Gastrocnemius medialis (tissue), 4 donors: ENCODE results near the gene CMTM4. TPM values are rescaled to one million over a fixed set of nuclear protein-coding genes. Genes with fewer than 3 reads are reported as not detected.

Experiments used
- ATAC-seq, 2 donors: fragments of 150-250 bp; one replicate each; pipeline ENCODE4 v1.9.1; 2016
- DNase-seq, 2 donors: peaks; one replicate each; pipeline ENCODE4 v3.0.0-alpha.2; 2019
- H3K27ac ChIP-seq, 4 donors: fragments of 200-600 bp; sonication (generic); 1 replicate in 1 of 4; 2 replicates in 3 of 4; pipeline ENCODE4 v1.5.1; 2016 to 2018; ENCODE audit warnings: mild to moderate bottlenecking in 2 of 4, moderate library complexity in 1 of 4
- H3K27me3 ChIP-seq, 3 donors: fragments of 200-600 bp; sonication (generic) in 2 of 3; 1 replicate in 1 of 3; 2 replicates in 2 of 3; pipeline versions ENCODE4 v1.5.1 to v1.6.0; 2016 to 2019; ENCODE audit warnings: mild to moderate bottlenecking in 1 of 3, moderate library complexity in 1 of 3
- H3K36me3 ChIP-seq, 2 donors: fragments of 200-600 bp; sonication (generic) in 1 of 2; one replicate each; pipeline ENCODE4 v1.5.1; 2017 to 2018
- H3K4me1 ChIP-seq, 2 donors: fragments of 200-600 bp; sonication (generic) in 1 of 2; one replicate each; pipeline ENCODE4 v1.5.1; 2016 to 2017; ENCODE audit warnings: mild to moderate bottlenecking in 2 of 2
- H3K4me3 ChIP-seq, 4 donors: fragments of 200-600 bp; sonication (generic) in 3 of 4; 1 replicate in 1 of 4; 2 replicates in 3 of 4; pipeline ENCODE4 v1.5.1; 2016 to 2019; ENCODE audit warnings: mild to moderate bottlenecking in 2 of 4
- H3K9me3 ChIP-seq, 3 donors: fragments of 200-600 bp; sonication (generic) in 2 of 3; 1 replicate in 1 of 3; 2 replicates in 2 of 3; pipeline ENCODE4 v1.5.1; 2016 to 2019
- CTCF ChIP-seq, 5 experiments: fragments of 450-650 bp in 3 of 5; fragments of 200-600 bp in 2 of 5; sonication (generic) in 2 of 5; IDR thresholded peaks in 4 of 5; conservative IDR thresholded peaks in 1 of 5; 1 replicate in 4 of 5; 2 replicates in 1 of 5; pipeline ENCODE4 v1.5.1; 2016 to 2019; ENCODE audit warnings: antibody characterized with exemption in 5 of 5, mild to moderate bottlenecking in 3 of 5, moderate library complexity in 3 of 5
- POLR2A ChIP-seq, 2 donors: fragments of 450-650 bp; IDR thresholded peaks; one replicate each; pipeline ENCODE4 v1.6.1; 2017; ENCODE audit warnings: antibody characterized with exemption in 2 of 2, mild to moderate bottlenecking in 2 of 2, moderate library complexity in 2 of 2
- in situ Hi-C, 4 donors: fragments of 200-750 bp; cut with MboI; loops; one replicate each; pipeline versions ENCODE4 v1.15.0 to v1.8.0; 2017; ENCODE audit warnings: low sequenced_read_pairs in 4 of 4
- intact Hi-C: fragments of 100-400 bp; cut with DNase I; formaldehyde crosslinking; loops from one replicate; pipeline ENCODE4 v1.15.1; 2023; ENCODE audit warnings: low total_unique reads
- total RNA-seq, 4 donors: library from RNA; depleted of rRNA; stranded (reverse); fragments of >200 nt; gene quantifications; one replicate each; pipeline versions ENCODE4 v1.1.0 to v1.2.3, GENCODE V29; 2016

The CMTM4 gene
- total RNA-seq, 4 donors from 2014 or later, result 5.7 to 15.0 (median 7.2) TPM

- intact Hi-C loops, result no loop called here
- DNase-seq (peak in 1 of 2 donors; percentile 52), ATAC-seq (peak; percentile 89 to 92)
- no peak for TF ChIP-seq CTCF (IDR thresholded peaks at IDR 0.05 in 4 of 5, conservative IDR thresholded peaks at IDR 0.05 in 1 of 5)
- no peak for TF ChIP-seq POLR2A (IDR thresholded peaks at IDR 0.05)
- in situ Hi-C loops, result no loop called here
- Histone ChIP-seq H3K36me3 (peaks cover 0 to 8% of the 10 kb centered on the region in 2 donors), H3K27me3 (no peaks in the 10 kb centered on the region), H3K9me3 (no peaks in the 10 kb centered on the region), H3K4me1 (peaks cover 7 to 8% of the 10 kb centered on the region in 2 donors), H3K27ac (peak overlapping the region in 1 of 4 donors; percentile 7), H3K4me3 (no peak overlapping the region)
Measured at GRCh38 chr16:66713076-66713475, 16.5 kb upstream of the CMTM4 start.

GRCh38 chr16:66712512-66712911 is 16.0 kb upstream of the CMTM4 start:
- H3K4me3 ChIP-seq, result no peak overlapping the region
- ATAC-seq (no peak), DNase-seq (no peak)
- peaks cover 7 to 8% of the 10 kb centered on the region in 2 donors for H3K4me1 ChIP-seq
- H3K27ac ChIP-seq, result no peak overlapping the region
- TF ChIP-seq POLR2A (IDR thresholded peaks at IDR 0.05), result no peak
- no peak for TF ChIP-seq CTCF (IDR thresholded peaks at IDR 0.05 in 4 of 5, conservative IDR thresholded peaks at IDR 0.05 in 1 of 5)
- no peaks in the 10 kb centered on the region for H3K27me3 ChIP-seq
- H3K36me3 ChIP-seq, result peaks cover 0 to 5% of the 10 kb centered on the region in 2 donors
- in situ Hi-C loops, result no loop called here
- H3K9me3 ChIP-seq, result no peaks in the 10 kb centered on the region
- intact Hi-C loops, result no loop called here

GRCh38 chr16:66711581-66711980 is 15.0 kb upstream of the CMTM4 start:
- H3K4me1 ChIP-seq, result peaks cover 7 to 10% of the 10 kb centered on the region in 2 donors
- no peak overlapping the region for H3K4me3 ChIP-seq
- no peaks in the 10 kb centered on the region for H3K36me3 ChIP-seq
- in situ Hi-C loops, result no loop called here
- ATAC-seq (no peak), DNase-seq (no peak)
- intact Hi-C loops, result no loop called here
- no peak for TF ChIP-seq POLR2A (IDR thresholded peaks at IDR 0.05)
- TF ChIP-seq CTCF (IDR thresholded peaks at IDR 0.05 in 4 of 5, conservative IDR thresholded peaks at IDR 0.05 in 1 of 5), result no peak
- no peaks in the 10 kb centered on the region for H3K27me3 ChIP-seq
- no peaks in the 10 kb centered on the region for H3K9me3 ChIP-seq
- H3K27ac ChIP-seq, result no peak overlapping the region

GRCh38 chr16:66706506-66706880 is 9.9 kb upstream of the CMTM4 start:
- no peaks in the 10 kb centered on the region for H3K27me3 ChIP-seq
- in situ Hi-C loops (no loop called here), intact Hi-C loops (no loop called here)
- TF ChIP-seq CTCF (IDR thresholded peaks at IDR 0.05 in 4 of 5, conservative IDR thresholded peaks at IDR 0.05 in 1 of 5) (no peak), POLR2A (IDR thresholded peaks at IDR 0.05) (no peak)
- H3K36me3 ChIP-seq, result no peaks in the 10 kb centered on the region
- peaks cover 5 to 8% of the 10 kb centered on the region in 2 donors for H3K4me1 ChIP-seq
- no peak overlapping the region for H3K4me3 ChIP-seq
- no peak for DNase-seq
- peak in 1 of 2 donors; percentile 24 for ATAC-seq
- H3K27ac ChIP-seq, result peak overlapping the region; percentile 55 to 80 (median 68)
- no peaks in the 10 kb centered on the region for H3K9me3 ChIP-seq
